ENCODE data around the gene RALY.

DNA sequence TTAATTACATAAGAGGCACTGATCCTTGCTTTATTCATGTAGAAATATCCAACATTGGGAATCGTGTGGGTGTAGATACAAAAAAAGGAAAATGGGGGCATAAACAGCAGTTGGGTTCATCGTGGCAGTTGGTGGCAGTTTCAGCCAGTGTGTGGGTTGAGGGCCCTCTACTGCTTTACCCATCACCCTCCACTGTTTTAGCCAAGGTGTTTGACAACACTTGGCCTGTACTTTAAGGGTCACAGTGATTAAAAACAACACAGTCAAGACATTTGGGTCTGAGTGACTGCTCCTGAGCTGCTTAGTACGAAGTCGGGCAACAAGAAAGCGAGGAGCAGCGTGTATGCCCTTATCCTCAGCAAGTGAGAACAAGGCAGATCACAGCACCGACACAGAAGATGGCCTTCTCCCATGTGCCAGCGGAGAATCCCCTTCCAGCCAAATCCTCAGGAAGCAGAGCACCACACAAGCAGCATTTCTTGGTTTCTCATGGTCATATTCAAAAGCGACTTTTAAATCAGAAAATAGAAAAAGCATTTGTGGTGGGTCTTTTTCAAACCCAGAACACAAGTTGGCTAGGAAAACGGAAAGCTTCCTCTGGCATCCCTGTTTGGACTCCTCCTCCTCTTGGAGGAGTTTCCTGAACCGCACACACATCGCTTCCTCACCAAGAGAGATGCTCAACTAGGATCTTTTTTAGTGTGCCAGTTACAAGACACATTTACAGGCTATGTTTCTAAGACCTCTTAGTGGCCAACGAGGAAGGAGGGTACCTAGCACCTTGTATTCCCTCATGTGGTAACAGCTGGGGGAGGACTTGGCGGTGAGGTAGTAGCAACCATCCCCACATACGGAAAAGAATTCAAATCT is 94.8 kb downstream of the RALY start:
- TF ChIP-seq, protein P1, sequence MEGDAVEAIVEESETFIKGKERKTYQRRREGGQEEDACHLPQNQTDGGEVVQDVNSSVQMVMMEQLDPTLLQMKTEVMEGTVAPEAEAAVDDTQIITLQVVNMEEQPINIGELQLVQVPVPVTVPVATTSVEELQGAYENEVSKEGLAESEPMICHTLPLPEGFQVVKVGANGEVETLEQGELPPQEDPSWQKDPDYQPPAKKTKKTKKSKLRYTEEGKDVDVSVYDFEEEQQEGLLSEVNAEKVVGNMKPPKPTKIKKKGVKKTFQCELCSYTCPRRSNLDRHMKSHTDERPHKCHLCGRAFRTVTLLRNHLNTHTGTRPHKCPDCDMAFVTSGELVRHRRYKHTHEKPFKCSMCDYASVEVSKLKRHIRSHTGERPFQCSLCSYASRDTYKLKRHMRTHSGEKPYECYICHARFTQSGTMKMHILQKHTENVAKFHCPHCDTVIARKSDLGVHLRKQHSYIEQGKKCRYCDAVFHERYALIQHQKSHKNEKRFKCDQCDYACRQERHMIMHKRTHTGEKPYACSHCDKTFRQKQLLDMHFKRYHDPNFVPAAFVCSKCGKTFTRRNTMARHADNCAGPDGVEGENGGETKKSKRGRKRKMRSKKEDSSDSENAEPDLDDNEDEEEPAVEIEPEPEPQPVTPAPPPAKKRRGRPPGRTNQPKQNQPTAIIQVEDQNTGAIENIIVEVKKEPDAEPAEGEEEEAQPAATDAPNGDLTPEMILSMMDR (conservative IDR thresholded peaks at IDR 0.05; ENCODE audit: low read length), result no peak
- TF ChIP-seq EZH2phosphoT487 (IDR thresholded peaks at IDR 0.05; ENCODE audit: borderline replicate concordance, low read depth, low read length), result no peak
